Middle frontal gyrus (tissue), 1 donor: ENCODE measurements around the gene SLC46A1.
"Not testable (repeated sequence)": the region's sequence is repeated elsewhere in the genome, so short reads cannot be mapped to it uniquely, and the experiment has no call there.

Experiments used
- DNase-seq: peaks from one replicate; pipeline ENCODE4 v3.0.0-alpha.2; 2015; ENCODE audit warnings: low spot score; ENCODE audit errors: extremely low spot score

Gene SLC46A1

DNA sequence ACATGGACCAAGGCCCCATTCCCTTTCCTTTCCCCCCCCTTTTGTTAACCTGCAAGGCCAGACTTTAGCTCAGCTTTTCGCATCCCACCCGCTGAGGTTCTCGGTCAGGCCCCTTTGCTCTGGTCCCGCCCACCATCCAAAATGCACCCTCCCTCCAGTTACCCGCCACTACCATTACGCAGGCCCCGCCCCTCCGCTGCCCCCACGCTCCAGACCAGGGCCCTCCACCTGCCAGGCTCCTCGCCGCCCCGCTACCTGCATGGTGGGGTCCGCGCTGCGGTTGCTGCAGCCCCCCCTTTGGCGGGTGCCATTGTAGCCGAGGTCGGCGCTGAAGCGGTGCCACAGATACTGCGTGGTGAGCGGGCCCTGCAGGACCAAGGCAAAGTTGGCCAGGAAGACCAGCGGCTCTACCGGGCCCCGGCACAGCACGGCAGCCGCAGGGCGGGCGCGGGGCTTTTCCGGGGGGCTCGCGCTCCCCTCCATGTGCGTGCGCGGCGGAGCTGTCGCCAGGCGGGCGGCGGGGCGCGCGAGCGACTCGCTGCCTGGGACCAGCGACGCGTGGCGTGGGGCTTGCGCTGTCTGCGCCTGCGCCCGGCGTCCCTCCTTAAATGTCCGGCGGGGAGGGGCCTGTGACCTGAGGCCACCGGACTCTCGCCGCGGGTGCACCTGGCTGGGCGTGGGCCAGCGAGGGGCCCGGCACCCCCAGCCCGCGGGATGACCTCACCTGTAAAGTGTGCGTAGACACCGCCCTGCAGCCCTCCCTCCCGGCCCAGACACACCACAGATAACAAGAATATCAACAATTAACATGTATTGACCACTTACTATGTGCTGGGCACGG lies at the start of gene SLC46A1:
TSS of gene SLC46A1 (minus strand) at position 581 of the 841 bp plus-strand sequence. CDS start at position 483, 98 bp downstream.
- peak; percentile 42 for DNase-seq

DNA sequence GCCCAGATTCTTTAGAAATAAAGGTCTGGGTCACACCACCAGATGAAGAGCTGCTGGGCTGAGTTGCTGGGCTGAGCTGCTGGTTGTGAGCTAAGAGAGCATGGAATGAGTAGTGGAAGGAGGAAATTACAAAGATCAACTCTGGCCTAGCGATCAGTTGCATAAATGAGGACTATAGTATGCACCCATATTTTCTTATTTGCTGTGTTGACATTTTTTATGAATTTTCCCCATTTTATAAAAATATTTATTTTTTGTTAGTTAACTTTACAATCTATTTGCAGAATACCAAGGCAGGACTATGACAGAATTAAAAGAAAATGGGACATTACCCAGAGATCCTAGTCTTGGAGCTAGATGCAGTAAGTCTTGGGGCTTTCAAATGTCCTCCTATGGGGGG lies 43.8 kb upstream of the SLC46A1 start:
- DNase-seq: no peak

DNA sequence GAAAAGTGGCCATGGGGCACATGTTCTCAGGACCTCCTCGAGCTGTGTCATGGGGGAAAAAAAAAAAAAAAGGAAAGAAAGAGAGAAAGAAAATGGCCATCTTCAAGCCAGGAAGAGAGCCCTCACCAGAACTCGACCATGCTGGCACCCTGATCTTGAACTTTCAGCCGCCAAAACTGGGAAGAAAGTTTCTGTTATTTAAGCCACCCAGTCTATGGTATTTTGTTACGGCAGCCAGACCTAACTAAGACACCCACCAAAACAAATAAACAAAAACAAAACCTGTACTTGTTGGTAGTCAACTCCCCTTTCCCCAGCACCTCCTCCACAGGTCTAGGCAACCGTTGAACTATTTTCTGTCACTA lies 41.4 kb upstream of the SLC46A1 start:
- no peak for DNase-seq

DNA sequence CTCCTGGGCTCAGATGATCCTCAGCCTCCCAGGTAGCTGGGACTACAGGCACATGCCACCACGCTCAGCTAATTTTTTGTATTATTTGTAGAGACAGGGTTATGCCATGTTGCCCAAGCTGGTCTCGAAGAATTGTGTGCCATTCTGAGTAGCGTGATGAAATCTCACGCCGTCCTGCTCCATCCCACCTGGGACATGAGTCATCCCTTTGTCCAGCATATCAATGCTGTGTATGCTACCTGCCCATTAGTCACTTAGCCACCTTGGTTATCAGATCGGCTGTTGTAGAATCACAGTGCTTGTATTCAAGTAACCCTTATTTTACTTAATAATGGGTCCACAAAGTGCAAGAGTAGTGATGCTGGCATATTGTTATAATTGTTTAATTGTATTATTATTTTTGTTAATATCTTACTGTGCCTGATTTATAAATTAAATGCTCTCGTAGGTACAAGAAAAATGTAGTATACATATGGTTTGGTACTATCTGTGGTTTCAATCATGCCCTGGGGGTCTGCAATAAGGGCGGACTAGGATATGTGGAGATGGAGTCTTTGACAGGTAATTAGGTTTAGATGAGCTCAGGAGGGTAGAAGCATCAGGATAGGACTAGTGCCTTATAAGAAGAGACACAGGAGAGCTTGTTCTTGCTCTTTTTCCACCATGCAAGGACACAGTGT lies 40.8 kb upstream of the SLC46A1 start:
- no peak for DNase-seq

DNA sequence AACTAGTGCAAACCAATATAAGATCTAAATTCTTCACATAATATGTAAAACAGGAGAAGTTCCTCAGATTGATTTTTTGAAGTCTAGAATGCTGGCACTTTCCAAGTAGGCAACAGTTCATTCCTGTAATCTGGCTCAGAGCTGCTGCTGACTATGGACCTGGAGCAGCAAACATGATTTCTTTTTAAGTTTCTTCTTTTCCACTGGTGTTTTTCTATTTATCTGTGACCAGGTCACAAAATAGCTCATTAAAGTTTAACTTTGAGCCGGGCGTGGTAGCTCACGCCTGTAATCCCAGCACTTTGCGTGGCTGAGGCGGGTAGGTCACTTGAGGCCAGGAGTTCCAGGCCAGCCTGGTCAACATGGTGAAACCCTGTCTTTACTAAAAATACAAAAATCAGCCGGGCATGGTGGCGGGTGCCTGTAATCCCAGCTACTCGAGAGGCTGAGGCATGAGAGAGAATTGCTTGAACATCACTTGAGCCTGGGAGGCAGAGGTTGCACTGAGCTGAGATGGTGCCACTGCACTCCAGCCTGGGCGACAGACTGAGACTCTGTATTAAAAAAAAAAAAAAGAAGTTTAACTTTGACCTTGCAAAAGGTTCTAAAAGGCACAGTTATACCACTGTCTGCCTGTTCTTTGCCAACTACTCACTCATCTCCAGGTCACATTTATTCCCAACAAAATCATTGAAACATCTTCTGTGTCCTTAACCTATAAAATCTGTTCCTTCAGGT lies 38.1 kb upstream of the SLC46A1 start:
- DNase-seq: no peak

DNA sequence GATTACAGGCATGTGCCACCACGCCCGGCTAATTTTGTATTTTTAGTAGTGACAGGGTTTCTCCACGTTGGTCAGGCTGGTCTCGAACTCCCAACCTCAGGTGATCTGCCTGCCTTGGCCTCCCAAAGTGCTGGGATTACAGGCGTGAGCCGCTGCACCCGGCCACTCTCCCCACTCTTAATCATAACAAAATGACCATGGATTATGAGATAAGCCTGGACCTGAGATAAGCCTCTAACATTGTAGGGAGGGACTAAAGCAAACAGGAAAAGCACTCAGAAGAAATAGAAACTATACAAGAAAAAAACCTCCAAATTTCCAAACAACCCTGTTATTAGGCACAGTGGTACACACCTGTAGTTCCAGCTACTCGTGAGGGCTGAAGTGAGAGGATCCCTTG lies 28.3 kb upstream of the SLC46A1 start:
- not testable (repeated sequence) for DNase-seq

DNA sequence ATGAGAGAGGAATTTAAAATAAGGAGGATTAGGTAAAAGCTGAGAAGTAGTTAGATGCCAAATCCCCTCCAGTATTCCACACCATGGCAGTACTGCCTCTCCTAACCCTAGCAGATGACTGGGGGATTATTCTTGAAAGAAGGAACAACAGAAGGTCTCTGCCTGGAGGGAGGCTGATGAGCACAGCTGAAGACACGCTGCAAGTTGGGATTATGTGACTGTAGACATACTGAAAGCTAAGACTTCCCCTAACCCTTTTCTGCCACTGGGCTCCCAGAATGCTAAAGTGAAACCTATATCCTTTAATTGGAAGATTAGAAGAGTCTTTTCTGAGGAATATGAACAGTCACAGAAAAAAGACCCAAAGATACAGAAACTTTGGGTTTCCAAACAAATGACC lies 27.7 kb upstream of the SLC46A1 start:
- no peak for DNase-seq

DNA sequence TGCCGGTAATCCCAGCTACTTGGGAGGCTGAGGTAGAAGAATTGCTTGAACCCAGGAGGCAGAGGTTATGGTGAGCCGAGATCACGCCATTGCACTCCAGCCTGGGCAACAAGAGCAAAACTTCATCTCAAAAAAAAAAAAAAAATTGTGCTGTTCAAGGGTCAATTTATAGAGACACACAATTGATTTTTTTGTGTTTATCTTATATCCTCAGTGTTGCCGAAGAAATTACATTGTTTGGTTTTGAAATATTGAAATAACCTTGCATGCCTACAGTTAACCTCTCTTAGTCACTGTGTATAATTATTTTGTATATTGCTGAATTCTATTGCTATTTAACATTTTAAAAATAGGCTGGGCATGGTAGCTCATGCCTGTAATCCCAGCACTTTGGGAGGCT lies 22.0 kb upstream of the SLC46A1 start:
- not testable (repeated sequence) for DNase-seq

DNA sequence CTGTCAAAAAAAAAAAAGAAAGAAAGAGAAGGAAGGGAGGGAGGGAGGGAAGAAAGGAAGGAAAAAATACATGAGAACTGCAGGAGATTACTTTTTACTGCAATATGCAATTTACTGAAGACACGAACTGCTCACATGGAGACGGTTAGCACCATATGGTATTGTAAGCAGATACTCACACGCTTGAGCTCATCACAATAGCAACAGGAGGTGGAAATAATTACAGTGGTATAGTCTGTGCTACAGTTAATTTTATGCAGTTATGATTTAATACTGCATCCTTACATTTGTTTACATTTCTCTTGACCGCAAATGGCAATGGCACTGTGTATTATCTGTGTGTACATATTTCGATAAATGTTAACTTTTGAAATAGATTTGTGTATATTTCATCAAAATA lies 21.4 kb upstream of the SLC46A1 start:
- no peak for DNase-seq

DNA sequence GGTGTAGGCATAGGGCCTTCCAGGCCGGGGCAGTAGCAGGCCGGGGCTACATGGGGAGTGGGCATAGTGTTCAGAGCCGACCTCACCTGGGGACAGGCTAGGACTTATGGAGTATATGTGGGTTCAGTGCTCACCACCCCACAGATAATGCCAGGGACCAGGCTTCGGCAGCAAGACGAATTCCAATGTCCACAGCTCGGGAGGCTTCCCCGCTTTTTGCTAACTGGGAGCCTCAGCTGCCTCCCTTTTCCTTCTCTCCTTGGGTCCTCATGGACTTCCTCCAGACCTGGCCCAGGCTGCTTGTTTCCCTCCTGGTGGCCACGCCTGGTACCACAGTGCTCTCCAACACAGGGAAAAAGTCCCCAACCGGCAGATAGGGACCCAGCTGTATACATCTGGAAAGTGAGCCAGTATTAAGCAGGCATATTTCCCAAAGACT lies 20.1 kb upstream of the SLC46A1 start:
- DNase-seq: no peak

DNA sequence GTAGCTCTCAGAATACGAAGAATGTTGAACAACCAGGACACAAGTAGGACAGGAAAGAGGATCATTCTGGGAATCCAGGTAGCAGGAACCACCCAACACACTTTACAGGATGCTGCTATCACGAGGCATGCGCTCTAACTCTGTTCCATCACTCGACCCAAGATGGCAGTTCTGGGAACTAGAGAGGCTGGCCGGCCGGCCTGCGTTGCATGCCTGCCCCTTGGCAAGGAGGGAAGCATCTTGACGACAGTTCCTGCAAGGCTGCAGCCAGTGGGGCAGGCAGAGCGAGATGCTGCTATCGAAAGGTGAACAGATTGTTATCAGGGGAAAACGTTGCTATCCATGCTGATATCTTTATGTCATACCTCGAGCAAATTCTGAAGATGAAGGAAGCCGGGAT lies 19.2 kb upstream of the SLC46A1 start:
- DNase-seq: no peak

DNA sequence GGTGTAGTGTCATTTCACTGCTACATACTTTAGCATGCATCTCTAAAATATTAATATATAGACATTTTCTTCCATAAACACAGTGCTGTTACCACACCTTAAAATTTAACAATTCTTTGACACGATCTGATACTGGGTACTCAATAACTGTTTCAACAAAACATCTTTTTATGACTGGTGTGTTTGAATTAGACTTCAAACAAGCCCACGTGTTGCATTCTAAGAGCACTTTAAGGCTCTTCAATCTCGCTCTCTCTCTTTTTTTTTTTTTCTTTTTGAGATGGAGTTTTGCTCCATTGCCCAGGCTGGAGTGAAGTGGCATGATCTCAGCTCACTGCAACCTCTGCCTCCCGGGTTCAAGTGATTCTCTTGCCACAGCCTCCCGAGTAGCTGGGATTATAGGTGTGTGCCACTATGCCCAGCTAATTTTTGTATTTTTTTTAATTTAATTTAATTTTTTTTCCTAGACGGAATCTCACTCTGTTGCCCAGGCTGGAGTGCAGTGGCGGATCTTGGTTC lies 15.8 kb upstream of the SLC46A1 start:
- DNase-seq: no peak

DNA sequence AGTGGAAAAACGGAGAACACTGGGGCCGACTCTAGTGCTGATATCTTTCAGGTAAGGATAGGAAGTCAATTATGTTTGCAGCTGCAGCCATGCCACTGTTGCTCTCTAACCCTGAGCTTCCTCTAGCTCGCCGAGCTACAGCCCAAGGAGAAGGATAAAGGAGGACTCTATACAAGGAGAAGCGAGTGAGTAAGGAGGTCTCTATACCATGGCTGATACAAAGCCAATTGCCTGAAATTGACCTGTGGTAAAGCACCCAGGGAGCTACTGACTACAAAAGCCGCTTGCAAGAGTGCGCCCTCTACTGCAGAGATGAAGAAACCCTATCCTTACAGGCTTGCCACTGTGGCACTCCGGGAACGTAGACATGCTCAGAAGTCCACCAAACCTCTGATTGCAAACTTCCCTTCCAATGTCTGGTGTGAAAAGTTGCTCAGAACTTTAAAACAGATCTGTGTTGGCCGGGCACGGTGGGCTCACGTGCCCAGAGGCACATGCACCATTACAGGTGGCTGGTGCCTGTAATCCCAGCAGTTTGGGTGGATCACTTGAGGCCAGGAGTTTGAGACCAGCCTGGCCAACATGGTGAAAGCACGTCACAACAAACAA lies 10.8 kb upstream of the SLC46A1 start:
- DNase-seq: no peak

DNA sequence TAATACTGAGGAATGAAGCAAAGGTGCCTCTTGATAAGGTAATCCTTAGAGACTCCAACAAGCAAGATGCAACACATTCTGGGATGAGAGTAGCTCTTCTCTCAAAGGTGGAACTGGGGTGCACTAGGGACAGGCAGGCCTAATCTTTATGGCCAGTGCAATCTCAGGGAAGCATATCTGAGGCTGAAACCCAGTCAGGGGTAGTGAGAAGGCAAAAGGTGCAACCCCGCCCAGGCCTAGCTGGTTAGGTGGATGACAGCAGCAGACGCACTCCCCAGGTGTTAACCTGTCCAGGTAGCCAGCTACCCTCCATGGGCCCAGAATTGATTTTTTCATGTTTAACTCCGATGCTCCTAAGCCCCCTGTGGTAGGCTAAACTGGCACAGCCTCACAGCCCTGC lies 9.9 kb upstream of the SLC46A1 start:
- no peak for DNase-seq

DNA sequence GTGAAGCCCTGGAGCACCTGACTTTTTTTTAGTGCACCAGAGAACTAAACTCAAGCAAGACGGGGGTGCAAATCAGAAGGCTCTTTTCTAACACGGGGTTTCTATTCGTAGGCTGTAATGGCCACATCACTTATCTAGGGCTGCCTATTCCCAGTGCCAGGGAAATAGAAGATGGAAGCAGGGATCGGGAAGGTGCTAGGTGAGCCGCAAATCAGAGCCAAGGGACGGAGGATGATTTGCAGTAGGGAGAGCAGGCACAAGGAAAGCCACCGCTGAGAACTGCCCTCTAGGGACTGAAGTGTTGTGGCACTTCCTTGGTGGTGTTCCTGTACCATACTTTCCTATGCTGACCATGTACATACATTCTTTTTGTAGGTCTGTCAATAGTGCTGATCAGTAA lies 7.8 kb upstream of the SLC46A1 start:
- no peak for DNase-seq

DNA sequence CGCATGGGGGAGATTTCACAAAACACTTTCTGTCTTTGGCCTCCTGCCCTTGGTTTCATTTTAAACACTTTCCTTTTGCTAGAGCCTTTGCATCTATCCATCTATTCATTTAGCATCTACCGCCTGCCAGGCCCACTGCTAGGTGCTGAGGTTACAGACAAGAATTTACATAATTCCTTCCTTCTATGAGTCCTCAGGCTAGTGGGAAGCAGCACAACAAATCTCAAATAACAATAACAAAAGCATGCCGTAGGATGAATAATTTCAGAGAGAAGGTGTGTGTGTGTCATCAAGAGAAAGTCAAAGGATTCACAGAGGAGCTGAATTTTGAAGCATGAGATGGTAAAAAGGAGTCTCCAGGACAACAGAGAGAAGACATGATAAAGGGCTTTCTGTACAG lies 6.1 kb upstream of the SLC46A1 start:
- no peak for DNase-seq

DNA sequence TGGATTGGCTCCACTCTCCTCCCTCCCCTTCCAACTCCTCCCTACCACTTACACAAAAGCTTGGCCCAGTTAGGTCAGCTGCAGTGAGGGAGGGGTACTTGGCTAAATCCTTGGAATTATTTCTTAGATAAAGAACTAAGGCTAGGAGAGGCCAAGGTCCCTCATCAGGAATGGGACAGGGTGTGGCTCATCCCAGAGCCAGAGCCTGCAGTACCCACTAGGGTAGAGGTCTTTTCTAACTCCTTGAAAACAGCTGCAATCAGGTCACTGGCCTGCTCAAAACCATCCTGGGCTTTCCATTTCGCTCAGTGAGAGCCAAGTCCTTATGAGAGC lies 1.9 kb upstream of the SLC46A1 start:
- DNase-seq: no peak

DNA sequence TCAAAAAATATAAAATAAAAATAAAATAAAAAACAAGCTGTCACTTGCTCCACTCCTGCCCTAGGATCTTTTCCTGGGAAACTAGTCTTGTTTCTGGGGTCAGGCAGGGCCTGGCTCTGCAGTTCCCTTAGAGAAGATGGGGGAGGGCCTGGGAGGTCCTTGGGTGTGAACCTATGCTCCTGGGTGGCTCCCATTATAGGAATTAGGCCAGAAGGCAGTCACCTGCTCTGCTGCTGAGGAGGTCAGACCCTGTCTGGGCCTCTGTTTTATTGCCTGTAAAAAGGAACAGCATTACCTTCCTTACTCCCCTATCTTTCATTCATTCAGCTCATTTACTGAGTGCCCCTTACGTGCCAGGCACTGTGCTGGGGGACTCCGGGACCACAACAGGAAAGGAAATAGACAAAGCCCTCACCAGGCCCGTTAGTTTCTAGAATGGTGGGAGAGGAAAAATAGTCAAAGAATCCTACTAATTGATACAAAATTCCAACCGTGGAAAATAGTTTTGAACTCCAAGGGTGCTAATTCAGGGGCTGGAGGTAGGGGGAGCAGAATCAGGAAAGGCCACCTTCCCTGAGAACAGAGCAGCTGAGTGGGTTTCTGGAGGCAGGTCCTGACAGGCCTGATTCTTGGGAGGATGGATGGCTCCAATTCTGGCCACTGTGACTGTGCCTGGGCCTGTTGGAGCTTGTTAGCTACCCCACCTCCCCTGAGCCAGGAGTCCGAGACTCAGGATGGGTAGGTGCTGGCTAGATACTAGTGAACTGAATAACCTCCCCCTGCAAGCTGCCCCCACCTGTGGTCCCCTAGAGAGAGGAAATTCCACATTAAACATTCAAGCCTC lies 1.3 kb upstream of the SLC46A1 start:
- no peak for DNase-seq

DNA sequence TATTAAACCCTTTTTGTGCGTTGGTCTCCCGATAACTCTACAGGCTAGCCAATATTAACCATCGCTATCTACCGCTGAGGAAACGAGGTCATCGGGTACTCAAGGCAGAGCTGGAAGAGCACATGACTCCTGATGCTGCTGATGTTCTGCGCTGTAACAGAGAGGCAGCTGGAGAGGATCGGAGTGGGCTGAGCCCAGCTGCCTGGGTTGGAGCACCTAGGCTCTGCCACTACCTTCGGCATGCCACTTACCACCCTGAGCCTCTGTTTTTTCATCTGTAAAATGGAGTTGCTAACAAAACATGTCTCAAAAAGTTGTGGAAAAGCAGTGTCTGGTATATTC lies 432 bp upstream of the SLC46A1 start:
- DNase-seq: no peak

DNA sequence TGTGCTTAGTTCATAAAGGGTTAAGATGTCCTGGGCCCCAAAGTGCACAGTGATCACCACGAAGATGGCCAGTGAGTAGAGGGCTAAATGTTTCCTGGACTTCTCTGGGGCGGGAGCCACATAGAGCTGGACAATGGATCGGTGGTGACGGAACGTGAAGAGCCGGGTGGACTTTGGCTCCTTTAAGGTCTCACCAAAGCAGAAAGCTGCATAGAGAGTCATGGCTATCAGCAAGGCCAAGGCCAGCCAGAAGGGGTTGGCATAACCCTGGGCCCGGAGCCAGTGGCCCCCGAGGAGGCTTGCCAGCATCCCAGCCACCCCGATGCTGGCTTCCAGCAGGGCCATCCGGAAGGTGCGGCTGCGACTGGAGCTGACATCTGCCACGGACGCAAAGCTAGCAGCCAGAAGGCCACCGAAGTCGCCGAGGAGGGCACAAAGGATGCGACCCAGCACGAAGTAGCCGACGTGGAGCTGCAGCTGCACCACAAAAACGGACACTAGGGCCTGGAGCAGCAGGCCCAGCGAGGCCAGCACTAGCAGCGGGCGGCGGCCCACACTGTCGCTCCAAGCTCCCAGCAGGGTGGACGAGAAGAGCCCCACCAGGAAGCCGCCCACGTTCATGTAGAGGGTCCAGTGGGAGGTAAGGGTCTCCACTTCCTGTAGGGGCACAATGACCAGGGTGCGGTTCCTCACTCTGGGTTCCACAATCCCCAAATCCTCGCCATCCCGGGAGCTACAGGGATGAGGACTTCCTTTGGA lies 1.0 kb downstream of the SLC46A1 start:
- DNase-seq: no peak
